NCI-H1105 (cell line): ENCODE data around the gene MT1HL1.
"Not testable (repeated sequence)": the region's sequence is repeated elsewhere in the genome, so short reads cannot be mapped to it uniquely, and the experiment has no call there.

Experiments used
- DNase-seq: peaks from one replicate; lab custom pipeline; 2025; lab: John Stamatoyannopoulos, UW

Gene MT1HL1

GRCh38 chr1:236978740-236979139 is 25.5 kb downstream of the MT1HL1 start:
- DNase-seq = no peak

- DNase-seq = no peak
Measured at GRCh38 chr1:236975461-236975860, 28.8 kb downstream of the MT1HL1 start.

GRCh38 chr1:236974025-236974424 is 30.2 kb downstream of the MT1HL1 start:
- not testable (repeated sequence) for DNase-seq

GRCh38 chr1:236966636-236967035 is 37.6 kb downstream of the MT1HL1 start:
- no peak for DNase-seq

GRCh38 chr1:236963920-236964319 is 40.3 kb downstream of the MT1HL1 start:
- no peak for DNase-seq

- no peak for DNase-seq
Measured at GRCh38 chr1:236959112-236959511, 45.1 kb downstream of the MT1HL1 start.

GRCh38 chr1:236957235-236957634 is 47.0 kb downstream of the MT1HL1 start:
- no peak for DNase-seq
